ENCODE measurements around the gene GBX2. TPM values are rescaled to one million over a fixed set of nuclear protein-coding genes. Genes with fewer than 3 reads are reported as not detected.

Gene GBX2
- total RNA-seq, 3 donors from 2014 or later: not detected

GRCh38 chr2:236129935-236130334, 38.3 kb downstream of the GBX2 start:
- no peaks in the 10 kb centered on the region for H3K36me3 Mint-ChIP-seq (ENCODE audit: insufficient read depth)

GRCh38 chr2:236128321-236128720, 39.9 kb downstream of the GBX2 start:
- no peaks in the 10 kb centered on the region for H3K36me3 Mint-ChIP-seq (ENCODE audit: insufficient read depth)

More at GRCh38 chr2:236129935-236130334, 38.3 kb downstream of the GBX2 start:
- ATAC-seq: no peak
- H3K9me3 Mint-ChIP-seq: no peaks in the 10 kb centered on the region
- no peaks in the 10 kb centered on the region for H3K27me3 Mint-ChIP-seq (ENCODE audit: low read depth)
- no peak for DNase-seq
- no peaks in the 10 kb centered on the region for H3K4me1 Mint-ChIP-seq (ENCODE audit: low read depth)
- no peak overlapping the region for H3K4me3 Mint-ChIP-seq

DNA sequence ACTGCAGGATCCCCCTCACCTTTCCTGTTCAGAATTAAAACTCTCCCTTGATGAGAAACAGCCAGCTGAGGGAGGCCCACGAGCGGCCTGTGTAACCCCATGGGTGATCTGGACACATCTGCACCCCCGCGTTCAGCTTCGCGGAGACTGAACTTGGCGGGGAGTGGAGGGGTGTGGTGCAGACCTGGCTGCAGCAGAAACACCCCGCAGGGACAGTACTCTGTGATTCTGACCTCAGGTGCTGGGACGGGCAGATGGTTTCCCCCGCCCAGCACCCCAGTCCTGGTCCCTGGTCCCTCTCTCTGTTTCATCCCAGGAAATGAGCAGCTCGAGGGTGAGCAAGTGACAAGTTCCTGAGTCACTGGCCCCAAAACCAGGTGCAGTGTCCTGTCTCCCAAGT, 41.2 kb downstream of the GBX2 start:
- DNase-seq (no peak), ATAC-seq (no peak)
- H3K9me3 Mint-ChIP-seq: no peaks in the 10 kb centered on the region
- H3K27me3 Mint-ChIP-seq (ENCODE audit: low read depth): no peaks in the 10 kb centered on the region
- H3K4me1 Mint-ChIP-seq (ENCODE audit: low read depth): no peaks in the 10 kb centered on the region
- no peak overlapping the region for H3K4me3 Mint-ChIP-seq
- no peaks in the 10 kb centered on the region for H3K36me3 Mint-ChIP-seq (ENCODE audit: insufficient read depth)

More at GRCh38 chr2:236128321-236128720, 39.9 kb downstream of the GBX2 start:
- no peaks in the 10 kb centered on the region for H3K9me3 Mint-ChIP-seq
- no peak for ATAC-seq
- H3K4me3 Mint-ChIP-seq: no peak overlapping the region
- no peaks in the 10 kb centered on the region for H3K27me3 Mint-ChIP-seq (ENCODE audit: low read depth)
- no peak for DNase-seq
- no peaks in the 10 kb centered on the region for H3K4me1 Mint-ChIP-seq (ENCODE audit: low read depth)

DNA sequence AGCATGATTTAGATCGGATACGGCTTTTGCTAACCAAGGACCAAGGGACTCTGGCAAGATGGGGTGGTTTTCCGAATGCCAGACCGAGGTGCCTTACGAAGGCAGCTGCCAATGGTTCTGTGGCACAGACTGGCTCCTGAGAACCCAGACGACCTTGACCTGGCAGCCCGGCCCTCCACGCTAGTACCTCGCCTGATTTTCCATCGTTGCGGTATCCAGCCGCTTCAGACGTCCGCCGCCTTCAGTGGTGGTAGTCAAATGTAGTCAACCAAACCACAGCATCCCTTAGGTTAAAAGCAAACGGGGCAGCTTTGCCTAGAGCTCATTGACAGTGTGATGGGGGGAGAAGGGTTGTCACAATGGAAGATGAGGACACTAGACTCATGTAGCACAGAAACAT, 42.6 kb downstream of the GBX2 start:
- no peaks in the 10 kb centered on the region for H3K4me1 Mint-ChIP-seq (ENCODE audit: low read depth)
- no peaks in the 10 kb centered on the region for H3K36me3 Mint-ChIP-seq (ENCODE audit: insufficient read depth)
- H3K27me3 Mint-ChIP-seq (ENCODE audit: low read depth): peaks cover 3% of the 10 kb centered on the region
- no peak for DNase-seq
- no peaks in the 10 kb centered on the region for H3K9me3 Mint-ChIP-seq
- H3K4me3 Mint-ChIP-seq: no peak overlapping the region
- no peak for ATAC-seq

DNA sequence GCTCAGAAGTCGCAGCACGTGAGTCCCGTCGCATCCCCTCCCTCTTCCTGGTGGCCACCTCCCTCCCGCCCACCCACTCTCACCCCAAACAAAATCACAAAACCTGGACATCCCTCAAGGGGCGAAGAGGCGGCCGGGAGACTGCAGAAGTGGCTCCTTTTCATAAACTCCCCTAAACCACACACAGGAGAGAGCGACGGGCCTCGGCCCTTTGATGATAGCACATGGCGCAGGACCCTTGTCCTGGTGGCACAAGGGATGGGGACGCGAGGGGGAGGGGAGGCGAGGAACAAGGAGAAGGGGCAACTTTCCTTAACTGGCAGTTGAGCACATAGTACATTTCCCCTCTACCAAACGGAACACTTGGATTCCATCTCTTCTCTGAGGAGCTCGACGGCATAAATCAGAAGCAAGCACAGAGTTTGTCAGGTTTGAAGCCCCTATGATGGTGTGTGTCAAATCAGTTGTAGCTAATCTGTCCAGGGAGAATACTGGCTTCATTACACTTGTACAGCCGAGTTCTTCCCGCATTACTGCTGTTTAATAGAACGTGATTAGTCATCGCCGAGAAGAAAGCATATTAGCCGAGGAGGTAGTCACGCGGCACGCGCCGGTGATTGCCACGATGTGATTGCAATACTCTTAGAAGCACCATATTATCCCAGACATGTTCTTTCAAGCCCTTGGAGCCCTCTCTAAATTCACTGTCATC, 43.8 kb downstream of the GBX2 start:
- ATAC-seq: no peak
- peaks cover 10% of the 10 kb centered on the region for H3K27me3 Mint-ChIP-seq (ENCODE audit: low read depth)

DNA sequence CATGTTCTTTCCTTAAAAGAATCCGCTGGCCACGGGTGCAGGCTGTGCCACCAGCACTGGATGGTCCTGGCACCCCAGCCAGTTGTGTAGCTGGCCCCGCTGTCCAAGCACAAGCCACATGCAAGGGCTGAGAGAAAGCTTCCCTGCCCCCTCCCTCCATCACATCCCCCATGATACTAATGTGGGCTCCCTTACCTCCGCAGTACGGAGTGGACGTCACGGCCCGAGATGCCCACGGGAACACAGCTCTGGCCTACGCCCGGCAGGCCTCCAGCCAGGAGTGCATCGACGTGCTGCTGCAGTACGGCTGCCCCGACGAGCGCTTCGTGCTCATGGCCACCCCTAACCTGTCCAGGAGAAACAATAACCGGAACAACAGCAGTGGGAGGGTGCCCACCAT, 44.5 kb downstream of the GBX2 start:
- H3K4me1 Mint-ChIP-seq (ENCODE audit: low read depth): no peaks in the 10 kb centered on the region
- H3K4me3 Mint-ChIP-seq: no peak overlapping the region
- no peaks in the 10 kb centered on the region for H3K36me3 Mint-ChIP-seq (ENCODE audit: insufficient read depth)
- no peaks in the 10 kb centered on the region for H3K9me3 Mint-ChIP-seq
- peaks cover 13% of the 10 kb centered on the region for H3K27me3 Mint-ChIP-seq (ENCODE audit: low read depth)
- ATAC-seq: no peak
- DNase-seq: no peak

More for the DNA sequence above, 43.8 kb downstream of the GBX2 start:
- no peak overlapping the region for H3K4me3 Mint-ChIP-seq
- no peaks in the 10 kb centered on the region for H3K4me1 Mint-ChIP-seq (ENCODE audit: low read depth)
- H3K36me3 Mint-ChIP-seq (ENCODE audit: insufficient read depth): no peaks in the 10 kb centered on the region
- H3K9me3 Mint-ChIP-seq: no peaks in the 10 kb centered on the region
- no peak for DNase-seq

- no peaks in the 10 kb centered on the region for H3K36me3 Mint-ChIP-seq (ENCODE audit: insufficient read depth)
- H3K4me3 Mint-ChIP-seq: no peak overlapping the region
- no peaks in the 10 kb centered on the region for H3K9me3 Mint-ChIP-seq
- peaks cover 13% of the 10 kb centered on the region for H3K27me3 Mint-ChIP-seq (ENCODE audit: low read depth)
- no peak for DNase-seq
- no peak for ATAC-seq
- H3K4me1 Mint-ChIP-seq (ENCODE audit: low read depth): no peaks in the 10 kb centered on the region
Measured at GRCh38 chr2:236122236-236122635, 46.0 kb downstream of the GBX2 start.

DNA sequence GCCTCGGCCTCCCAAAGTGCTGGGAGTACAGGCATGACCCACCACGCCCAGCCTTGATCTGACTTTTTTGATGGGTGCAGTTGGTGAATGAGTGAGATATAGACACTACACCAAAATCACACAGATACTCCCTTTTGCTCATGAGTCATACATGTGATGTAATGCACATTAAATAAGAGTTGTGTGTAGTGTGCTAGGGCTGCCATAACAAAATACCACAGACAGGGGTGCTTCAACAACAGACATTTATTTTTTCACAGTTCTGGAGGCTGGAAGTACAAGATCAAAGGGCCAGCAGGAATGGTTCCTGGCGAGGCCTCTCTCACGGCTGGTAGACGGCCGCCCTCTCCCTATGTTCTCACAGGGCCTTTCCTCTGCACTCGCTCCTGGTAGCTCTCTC, 46.6 kb downstream of the GBX2 start:
- H3K4me1 Mint-ChIP-seq (ENCODE audit: low read depth): no peaks in the 10 kb centered on the region
- H3K4me3 Mint-ChIP-seq: no peak overlapping the region
- H3K9me3 Mint-ChIP-seq: no peaks in the 10 kb centered on the region
- DNase-seq (no peak), ATAC-seq (no peak)
- H3K27me3 Mint-ChIP-seq (ENCODE audit: low read depth): peaks cover 13% of the 10 kb centered on the region
- H3K36me3 Mint-ChIP-seq (ENCODE audit: insufficient read depth): no peaks in the 10 kb centered on the region

- Mint-ChIP-seq H3K27me3 (ENCODE audit: low read depth) (peaks cover 13% of the 10 kb centered on the region), H3K4me1 (ENCODE audit: low read depth) (no peaks in the 10 kb centered on the region), H3K4me3 (no peak overlapping the region), H3K9me3 (no peaks in the 10 kb centered on the region), H3K36me3 (ENCODE audit: insufficient read depth) (no peaks in the 10 kb centered on the region)
- DNase-seq (no peak), ATAC-seq (no peak)
Measured at GRCh38 chr2:236120829-236121228, 47.4 kb downstream of the GBX2 start.

DNA sequence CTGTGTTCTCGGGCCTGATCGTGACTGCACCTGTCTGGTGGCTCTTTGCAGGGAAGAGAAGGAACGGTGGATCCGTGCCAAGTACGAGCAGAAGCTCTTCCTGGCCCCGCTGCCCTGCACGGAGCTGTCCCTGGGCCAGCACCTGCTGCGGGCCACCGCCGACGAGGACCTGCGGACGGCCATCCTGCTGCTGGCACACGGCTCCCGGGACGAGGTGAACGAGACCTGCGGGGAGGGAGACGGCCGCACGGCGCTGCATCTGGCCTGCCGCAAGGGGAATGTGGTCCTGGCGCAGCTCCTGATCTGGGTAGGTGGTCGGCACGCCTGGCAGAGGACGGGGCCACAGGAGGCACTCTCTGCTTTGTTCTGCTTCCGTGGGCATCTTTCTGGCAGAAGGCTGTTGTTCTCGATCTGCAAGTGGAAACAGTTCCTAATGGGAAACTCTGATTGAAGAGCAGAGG, 48.0 kb downstream of the GBX2 start:
- H3K36me3 Mint-ChIP-seq (ENCODE audit: insufficient read depth): no peaks in the 10 kb centered on the region
- DNase-seq: no peak

DNA sequence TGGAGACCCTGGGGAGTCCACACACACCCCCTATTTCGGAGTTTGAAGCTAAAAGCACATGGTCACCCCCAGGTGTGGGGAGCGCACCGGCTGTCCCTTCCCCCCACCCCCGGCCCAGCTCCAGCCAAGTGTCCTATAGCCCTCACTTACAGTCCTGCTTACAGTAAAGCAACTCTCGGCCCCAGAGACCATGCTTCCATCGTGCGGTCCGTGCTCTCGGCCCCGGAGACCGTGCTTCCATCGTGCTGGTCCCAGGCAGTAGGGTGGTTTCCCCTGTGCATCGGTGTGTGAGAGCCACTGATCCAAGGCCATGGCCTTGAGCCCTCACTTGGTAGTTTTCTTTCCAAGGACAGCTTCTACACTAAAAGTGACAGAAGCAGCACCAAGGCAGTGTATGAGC, 48.7 kb downstream of the GBX2 start:
- DNase-seq: no peak
- no peaks in the 10 kb centered on the region for H3K9me3 Mint-ChIP-seq
- H3K4me3 Mint-ChIP-seq: no peak overlapping the region
- no peaks in the 10 kb centered on the region for H3K36me3 Mint-ChIP-seq (ENCODE audit: insufficient read depth)
- H3K4me1 Mint-ChIP-seq (ENCODE audit: low read depth): no peaks in the 10 kb centered on the region
- peaks cover 13% of the 10 kb centered on the region for H3K27me3 Mint-ChIP-seq (ENCODE audit: low read depth)
- ATAC-seq: no peak

More for the DNA sequence above, 48.0 kb downstream of the GBX2 start:
- no peak overlapping the region for H3K4me3 Mint-ChIP-seq
- H3K27me3 Mint-ChIP-seq (ENCODE audit: low read depth): peaks cover 13% of the 10 kb centered on the region
- no peak for ATAC-seq
- no peaks in the 10 kb centered on the region for H3K4me1 Mint-ChIP-seq (ENCODE audit: low read depth)
- no peaks in the 10 kb centered on the region for H3K9me3 Mint-ChIP-seq

DNA sequence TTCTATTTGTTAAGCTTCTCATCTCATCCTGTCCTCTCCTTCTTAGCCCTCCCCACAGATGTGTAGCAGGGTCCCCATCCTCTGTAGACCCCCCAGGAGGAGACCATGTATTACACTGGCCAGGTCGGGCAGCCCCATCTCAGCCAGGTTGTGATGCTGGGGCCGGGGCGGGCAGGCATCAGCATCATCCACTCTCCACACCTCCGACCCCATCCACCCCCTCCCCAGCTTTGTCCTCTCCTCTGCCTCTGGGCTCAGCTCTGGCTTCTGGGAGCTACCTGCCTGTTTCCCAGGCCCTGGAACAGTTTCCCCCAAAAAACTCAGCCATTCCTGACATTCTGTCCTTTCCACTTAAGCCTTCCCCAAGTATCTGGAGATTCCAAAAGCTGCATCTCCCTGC, 49.2 kb downstream of the GBX2 start:
- Mint-ChIP-seq H3K4me1 (ENCODE audit: low read depth) (no peaks in the 10 kb centered on the region), H3K9me3 (no peaks in the 10 kb centered on the region), H3K36me3 (ENCODE audit: insufficient read depth) (no peaks in the 10 kb centered on the region), H3K27me3 (ENCODE audit: low read depth) (peaks cover 13% of the 10 kb centered on the region), H3K4me3 (no peak overlapping the region)
- DNase-seq (no peak), ATAC-seq (no peak)

GRCh38 chr2:236117861-236118269, 50.3 kb downstream of the GBX2 start:
- no peaks in the 10 kb centered on the region for H3K36me3 Mint-ChIP-seq (ENCODE audit: insufficient read depth)
- H3K4me1 Mint-ChIP-seq (ENCODE audit: low read depth): no peaks in the 10 kb centered on the region
- no peaks in the 10 kb centered on the region for H3K9me3 Mint-ChIP-seq
- peaks cover 13% of the 10 kb centered on the region for H3K27me3 Mint-ChIP-seq (ENCODE audit: low read depth)
- ATAC-seq (no peak), DNase-seq (no peak)
- no peak overlapping the region for H3K4me3 Mint-ChIP-seq

- Mint-ChIP-seq H3K27me3 (ENCODE audit: low read depth) (peaks cover 13% of the 10 kb centered on the region), H3K4me1 (ENCODE audit: low read depth) (no peaks in the 10 kb centered on the region), H3K4me3 (no peak overlapping the region), H3K36me3 (ENCODE audit: insufficient read depth) (no peaks in the 10 kb centered on the region), H3K9me3 (no peaks in the 10 kb centered on the region)
- DNase-seq (no peak), ATAC-seq (no peak)
Measured at GRCh38 chr2:236117401-236117800, 50.8 kb downstream of the GBX2 start.

Data from activated T-cell treated with anti-CD3 and anti-CD28 coated beads, Interleukin-2, amount 50 U/mL, for 4 hours (primary cell).